ENCODE measurements around the gene SLC9C2.
A peak's percentile ranks its signal among the peaks of the same experiment; 100 is the strongest.

Gene SLC9C2

DNA sequence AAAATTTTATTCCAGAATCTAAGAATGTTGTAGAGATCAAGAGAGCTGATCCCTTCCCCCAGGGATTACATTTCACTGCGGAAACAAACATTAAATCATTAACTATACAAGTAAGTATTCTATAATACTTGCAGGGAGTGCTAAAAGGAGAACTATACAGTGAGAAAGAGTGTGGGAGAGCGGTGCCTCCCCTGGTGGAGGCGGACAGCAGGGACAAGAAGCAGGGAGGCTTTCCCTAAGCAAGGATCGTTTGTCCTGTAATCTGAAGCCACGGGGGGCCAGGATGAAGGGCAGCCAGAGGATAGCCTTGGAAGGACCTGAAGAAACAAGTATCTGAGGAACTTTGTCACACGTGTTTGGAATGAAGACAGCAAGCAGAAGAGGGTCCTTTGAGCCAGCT lies 40.1 kb downstream of the SLC9C2 start:
- Histone ChIP-seq H3K4me1 (ENCODE audit: insufficient read depth, poor library complexity, severe bottlenecking) (no peaks in the 10 kb centered on the region), H3K36me3 (ENCODE audit: low read depth) (no peaks in the 10 kb centered on the region), H3K4me3 (ENCODE audit: severe bottlenecking) (no peak overlapping the region), H3K9me3 (ENCODE audit: severe bottlenecking) (no peaks in the 10 kb centered on the region), H3K27me3 (ENCODE audit: insufficient read depth, poor library complexity, severe bottlenecking) (no peaks in the 10 kb centered on the region), H3K27ac (ENCODE audit: poor library complexity, severe bottlenecking) (no peak overlapping the region)
- no peak for DNase-seq (ENCODE audit: low spot score)
- TF ChIP-seq, protein P1, sequence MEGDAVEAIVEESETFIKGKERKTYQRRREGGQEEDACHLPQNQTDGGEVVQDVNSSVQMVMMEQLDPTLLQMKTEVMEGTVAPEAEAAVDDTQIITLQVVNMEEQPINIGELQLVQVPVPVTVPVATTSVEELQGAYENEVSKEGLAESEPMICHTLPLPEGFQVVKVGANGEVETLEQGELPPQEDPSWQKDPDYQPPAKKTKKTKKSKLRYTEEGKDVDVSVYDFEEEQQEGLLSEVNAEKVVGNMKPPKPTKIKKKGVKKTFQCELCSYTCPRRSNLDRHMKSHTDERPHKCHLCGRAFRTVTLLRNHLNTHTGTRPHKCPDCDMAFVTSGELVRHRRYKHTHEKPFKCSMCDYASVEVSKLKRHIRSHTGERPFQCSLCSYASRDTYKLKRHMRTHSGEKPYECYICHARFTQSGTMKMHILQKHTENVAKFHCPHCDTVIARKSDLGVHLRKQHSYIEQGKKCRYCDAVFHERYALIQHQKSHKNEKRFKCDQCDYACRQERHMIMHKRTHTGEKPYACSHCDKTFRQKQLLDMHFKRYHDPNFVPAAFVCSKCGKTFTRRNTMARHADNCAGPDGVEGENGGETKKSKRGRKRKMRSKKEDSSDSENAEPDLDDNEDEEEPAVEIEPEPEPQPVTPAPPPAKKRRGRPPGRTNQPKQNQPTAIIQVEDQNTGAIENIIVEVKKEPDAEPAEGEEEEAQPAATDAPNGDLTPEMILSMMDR (IDR thresholded peaks at IDR 0.05; ENCODE audit: poor library complexity, severe bottlenecking) = no peak
- no peak for ATAC-seq (ENCODE audit: low read depth)

DNA sequence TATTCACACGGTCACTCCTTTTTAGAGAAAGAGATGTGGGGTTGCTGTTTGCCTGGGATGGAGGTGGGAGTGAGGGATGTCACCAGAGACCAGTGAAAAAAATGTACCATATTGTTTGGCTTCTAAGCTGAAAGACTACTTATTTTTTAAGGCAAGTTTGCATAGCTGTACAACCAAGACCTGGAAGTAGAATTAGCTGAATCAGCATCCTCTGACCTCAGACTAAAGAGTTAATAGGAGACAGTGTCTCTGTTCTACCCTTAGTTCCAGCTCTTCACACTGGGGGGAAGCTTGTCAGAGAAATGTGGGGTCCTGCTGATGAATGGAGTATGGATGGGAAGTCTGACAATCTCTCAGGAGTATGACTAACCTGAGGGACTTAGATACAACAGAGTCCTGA lies 41.6 kb downstream of the SLC9C2 start:
- no peak for ATAC-seq (ENCODE audit: low read depth)
- H3K4me3 ChIP-seq (ENCODE audit: severe bottlenecking) = no peak overlapping the region
- no peak for DNase-seq (ENCODE audit: low spot score)
- H3K9me3 ChIP-seq (ENCODE audit: severe bottlenecking) = no peaks in the 10 kb centered on the region
- TF ChIP-seq, protein P1 (IDR thresholded peaks at IDR 0.05; ENCODE audit: poor library complexity, severe bottlenecking) = no peak
- no peaks in the 10 kb centered on the region for H3K4me1 ChIP-seq (ENCODE audit: insufficient read depth, poor library complexity, severe bottlenecking)
- H3K27me3 ChIP-seq (ENCODE audit: insufficient read depth, poor library complexity, severe bottlenecking) = no peaks in the 10 kb centered on the region
- H3K36me3 ChIP-seq (ENCODE audit: low read depth) = no peaks in the 10 kb centered on the region
- no peak overlapping the region for H3K27ac ChIP-seq (ENCODE audit: poor library complexity, severe bottlenecking)

DNA sequence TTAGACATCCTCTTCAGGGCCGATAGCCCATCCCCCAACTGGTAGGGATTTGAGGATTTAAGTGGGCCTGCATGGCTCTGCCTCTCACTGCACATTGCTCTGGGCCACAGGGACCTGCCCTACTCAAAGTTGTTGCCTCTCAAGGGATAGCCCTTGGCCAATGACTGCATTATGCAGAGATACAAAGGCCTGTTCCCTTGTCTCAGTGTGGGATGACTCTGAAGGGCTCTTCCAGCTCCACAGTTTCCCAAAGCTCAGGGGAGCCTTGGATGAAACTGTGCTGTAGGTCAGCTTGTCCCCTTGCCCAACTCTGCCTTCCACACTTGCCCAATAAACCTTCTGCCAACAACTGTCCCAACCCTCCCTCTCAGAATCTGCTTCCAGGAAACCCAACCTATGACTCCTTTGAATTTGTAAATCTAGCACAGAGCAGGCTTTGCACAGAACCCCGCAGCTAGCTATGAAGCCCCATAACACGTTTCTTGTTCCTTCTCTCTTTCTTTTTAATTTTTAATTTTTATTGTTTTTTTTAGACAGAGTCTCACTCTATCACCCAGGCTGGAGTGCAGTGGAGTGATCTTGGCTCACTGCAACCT lies 42.5 kb downstream of the SLC9C2 start:
- no peaks in the 10 kb centered on the region for H3K36me3 ChIP-seq (ENCODE audit: low read depth)
- no peak for ATAC-seq (ENCODE audit: low read depth)
- DNase-seq (ENCODE audit: low spot score) = no peak
- peaks cover 6% of the 10 kb centered on the region for H3K4me1 ChIP-seq (ENCODE audit: insufficient read depth, poor library complexity, severe bottlenecking)
- TF ChIP-seq, protein P1 (IDR thresholded peaks at IDR 0.05; ENCODE audit: poor library complexity, severe bottlenecking) = no peak
- no peak overlapping the region for H3K27ac ChIP-seq (ENCODE audit: poor library complexity, severe bottlenecking)
- no peaks in the 10 kb centered on the region for H3K9me3 ChIP-seq (ENCODE audit: severe bottlenecking)
- no peaks in the 10 kb centered on the region for H3K27me3 ChIP-seq (ENCODE audit: insufficient read depth, poor library complexity, severe bottlenecking)
- no peak overlapping the region for H3K4me3 ChIP-seq (ENCODE audit: severe bottlenecking)

DNA sequence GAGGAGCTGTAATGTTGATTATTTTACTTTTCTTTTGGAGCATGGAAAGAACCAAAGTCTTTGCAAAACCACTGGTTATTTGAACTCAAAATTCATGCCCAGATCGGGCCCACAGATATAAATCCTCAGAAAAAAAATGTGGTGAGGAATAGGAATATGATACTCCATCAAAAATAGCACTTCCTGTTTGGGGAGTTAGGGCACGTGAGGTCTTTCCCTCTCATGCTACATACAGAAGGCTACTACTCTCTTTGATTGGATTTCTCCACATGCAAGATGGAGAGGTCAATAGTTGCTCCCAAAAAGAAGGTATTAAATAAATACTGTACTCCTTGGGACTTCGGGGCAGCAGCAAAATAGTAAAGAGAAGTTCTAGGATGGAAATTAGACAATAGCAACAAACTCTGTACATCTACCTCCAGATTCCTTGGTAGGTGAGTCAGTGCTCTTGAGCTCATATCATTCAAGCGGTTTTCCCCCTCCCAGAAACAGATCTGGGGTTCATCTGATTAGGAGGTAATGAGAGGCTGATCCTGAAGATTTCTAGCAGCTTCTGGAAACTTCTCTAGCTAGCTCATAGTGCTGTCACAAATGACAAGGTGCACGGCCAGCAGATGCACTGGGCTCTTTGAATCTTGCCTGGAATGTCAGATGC lies 47.1 kb downstream of the SLC9C2 start:
- H3K27ac ChIP-seq (ENCODE audit: poor library complexity, severe bottlenecking) = peak overlapping the region; percentile 61
- H3K4me1 ChIP-seq (ENCODE audit: insufficient read depth, poor library complexity, severe bottlenecking) = peaks cover 20% of the 10 kb centered on the region
- no peaks in the 10 kb centered on the region for H3K9me3 ChIP-seq (ENCODE audit: severe bottlenecking)
- TF ChIP-seq, protein P1 (IDR thresholded peaks at IDR 0.05; ENCODE audit: poor library complexity, severe bottlenecking) = no peak
- no peak for DNase-seq (ENCODE audit: low spot score)
- no peak overlapping the region for H3K4me3 ChIP-seq (ENCODE audit: severe bottlenecking)
- no peaks in the 10 kb centered on the region for H3K36me3 ChIP-seq (ENCODE audit: low read depth)
- ATAC-seq (ENCODE audit: low read depth) = 0 out of 3 replicates have a peak, but pooled peaks have one; percentile 11
- no peaks in the 10 kb centered on the region for H3K27me3 ChIP-seq (ENCODE audit: insufficient read depth, poor library complexity, severe bottlenecking)
